Measurements from ENCODE around the gene TIMP2.

- no peak for TF ChIP-seq CTCF (IDR thresholded peaks at IDR 0.05; ENCODE audit: poor library complexity, severe bottlenecking)
- TF ChIP-seq EP300 (conservative IDR thresholded peaks at IDR 0.05; ENCODE audit: poor library complexity, severe bottlenecking), result no peak
- no peak for TF ChIP-seq POLR2AphosphoS5 (IDR thresholded peaks at IDR 0.05)
- no peak for TF ChIP-seq TAF1 (IDR thresholded peaks at IDR 0.05; ENCODE audit: low read depth)
- no peak for TF ChIP-seq EZH2 (IDR thresholded peaks at IDR 0.05; ENCODE audit: borderline replicate concordance, insufficient read depth, low read length, poor library complexity, severe bottlenecking)
These were observed 38.2 kb upstream of the TIMP2 start for GRCh38 chr17:78963378-78963777.
